Measurements from ENCODE around the gene FBXL14. TPM values are rescaled to one million over a fixed set of nuclear protein-coding genes. Genes with fewer than 3 reads are reported as not detected.

FBXL14 gene
- total and polyA plus RNA-seq, 9 of the 15 experiments (the other 6 are each of a cell fraction or from before 2014, with no cell fraction given) = 0.13 to 9.8 (median 3.3) TPM

DNA sequence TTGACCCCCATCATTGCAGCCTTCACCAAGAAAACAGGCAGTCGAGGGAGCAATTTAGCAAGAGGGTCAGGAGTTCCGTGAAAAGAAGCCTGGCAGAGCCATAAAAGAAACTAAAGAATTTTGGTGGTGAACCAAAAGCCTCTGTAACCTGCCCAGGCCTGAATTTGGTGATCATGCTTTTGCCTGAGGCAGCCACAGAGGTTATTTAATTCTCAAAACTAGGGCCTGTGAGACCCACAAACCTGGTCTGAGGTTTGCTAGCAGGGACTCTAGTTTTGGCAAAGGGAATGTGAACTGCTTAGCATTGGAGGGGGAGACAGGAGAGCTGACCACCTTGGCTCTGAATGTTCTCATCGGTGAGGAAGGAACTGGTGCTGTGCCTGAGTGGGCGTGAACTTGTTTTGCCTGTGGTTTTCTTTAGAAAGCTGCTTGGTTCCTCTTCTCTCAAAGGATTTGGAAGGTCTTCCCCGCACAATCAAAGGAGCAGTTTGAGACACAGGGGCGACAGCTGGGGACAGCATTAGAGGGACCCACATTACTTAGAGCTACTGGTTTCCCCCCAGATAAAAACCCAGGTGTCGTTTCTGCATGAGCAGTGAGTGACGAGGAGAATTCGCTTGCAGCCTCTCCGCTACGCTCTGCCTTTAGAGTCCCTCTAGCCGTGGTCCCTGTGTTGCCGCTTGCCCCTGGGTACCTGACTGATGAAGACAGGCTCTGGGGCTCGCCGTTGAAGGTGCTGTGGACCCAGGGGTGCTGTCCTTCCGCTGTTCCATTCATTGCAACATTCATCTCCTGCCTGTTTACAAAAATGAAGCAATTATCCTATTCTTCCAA lies 22.1 kb upstream of the FBXL14 start:
- in situ Hi-C loops (cut with MboI) = no loop called here
- ATAC-seq (no peak), DNase-seq (ENCODE audit: extremely low read depth in 1 of 4, low spot score in 3 of 4) (no peak), FAIRE-seq (no peak)
- intact Hi-C loops (cut with micrococcal nuclease) = no loop called here
- WGBS (ENCODE audit: insufficient coverage, low coverage, missing lambda C conversion rate) = 64% methylated on average over 14 of the region's 16 CpGs
- no peaks in the 10 kb centered on the region for H3K79me2 ChIP-seq (ENCODE audit: control insufficient read depth, insufficient read depth, low read length)
- CTCF ChIA-PET (ENCODE audit: low intra/inter-chr PET ratio) = no interaction called here
- no peaks in the 10 kb centered on the region for H3K36me3 ChIP-seq (ENCODE audit: control insufficient read depth, insufficient read depth, low read length)
- H4K20me1 ChIP-seq (replicated peaks; ENCODE audit: control insufficient read depth, insufficient read depth, low read length) = no peaks in the 10 kb centered on the region
- H3K4me2 ChIP-seq (ENCODE audit: insufficient read depth, low read length) = no peak overlapping the region; the same call in 1 of the 2 replicates
- no TSS peak for BruUV-seq (replicated peaks)
- no peak overlapping the region for H3K27ac ChIP-seq (ENCODE audit: extremely low read depth, low read depth, low read length)
- H2AFZ ChIP-seq (ENCODE audit: low read depth, low read length) = 0 out of 2 replicates have a peak overlapping the region, but pooled peaks have one; percentile 7
- H3K4me3 ChIP-seq = no peak overlapping the region
- H3K9ac ChIP-seq (ENCODE audit: insufficient read depth in 1 of 2, low read depth in 2 of 2, low read length in 2 of 2) = peak overlapping the region in 1 of 2 experiments; percentile 47; a peak in 2 of 4 replicates
- no peak for TF ChIP-seq YBX1 (IDR thresholded peaks at IDR 0.05)
- TF ChIP-seq RBM25 (IDR thresholded peaks at IDR 0.05; ENCODE audit: low read depth, low read length, severe bottlenecking) = peak; percentile 38
- no peaks in the 10 kb centered on the region for H3K27me3 ChIP-seq (ENCODE audit: control insufficient read depth in 2 of 2, insufficient read depth in 2 of 2, low read length in 2 of 2)
- POLR2A ChIA-PET = no interaction called here
- H3K4me1 ChIP-seq (replicated peaks in 1 of 2; ENCODE audit: control insufficient read depth in 2 of 2, insufficient read depth in 2 of 2, low read length in 2 of 2) = peaks cover 28 to 47% of the 10 kb centered on the region in 2 experiments
- H3K9me1 ChIP-seq (ENCODE audit: control insufficient read depth, insufficient read depth, low read length) = no peaks in the 10 kb centered on the region
- H3K9me3 ChIP-seq (replicated peaks; ENCODE audit: control insufficient read depth, insufficient read depth, low read depth, low read length) = no peaks in the 10 kb centered on the region

DNA sequence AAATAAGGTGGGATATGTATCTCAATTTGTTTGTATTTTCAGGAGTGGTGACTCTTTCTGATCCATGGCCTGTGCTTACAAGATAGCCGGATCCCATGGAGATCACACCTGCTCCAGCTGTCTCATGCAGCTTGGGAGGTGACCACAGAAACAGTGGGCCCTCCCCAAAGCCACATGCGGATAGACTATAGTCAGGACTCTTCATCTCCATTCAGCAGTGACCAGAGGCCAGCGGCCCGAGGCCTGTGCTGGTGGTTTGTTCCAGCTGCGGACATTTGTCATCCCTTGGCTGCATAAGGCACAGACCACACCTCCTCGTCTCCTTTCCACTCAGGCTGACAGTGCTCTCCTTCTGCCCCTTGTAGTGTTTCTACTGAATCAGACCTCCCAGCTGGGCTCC lies 20.0 kb upstream of the FBXL14 start:
- Histone ChIP-seq H3K4me3 (no peak overlapping the region), H3K27ac (ENCODE audit: extremely low read depth, low read depth, low read length) (peak overlapping the region; percentile 35), H3K9ac (ENCODE audit: insufficient read depth in 1 of 2, low read depth in 2 of 2, low read length in 2 of 2) (no peak overlapping the region), H3K4me2 (ENCODE audit: insufficient read depth, low read length) (peak overlapping the region; percentile 41; the same call in 1 of the 2 replicates), H3K9me1 (ENCODE audit: control insufficient read depth, insufficient read depth, low read length) (no peaks in the 10 kb centered on the region), H3K4me1 (replicated peaks in 1 of 2; ENCODE audit: control insufficient read depth in 2 of 2, insufficient read depth in 2 of 2, low read length in 2 of 2) (peaks cover 21 to 37% of the 10 kb centered on the region in 2 experiments), H3K9me3 (replicated peaks; ENCODE audit: control insufficient read depth, insufficient read depth, low read depth, low read length) (no peaks in the 10 kb centered on the region), H3K36me3 (ENCODE audit: control insufficient read depth, insufficient read depth, low read length) (no peaks in the 10 kb centered on the region), H3K27me3 (ENCODE audit: control insufficient read depth in 2 of 2, insufficient read depth in 2 of 2, low read length in 2 of 2) (no peaks in the 10 kb centered on the region), H2AFZ (ENCODE audit: low read depth, low read length) (peak overlapping the region; percentile 86), H4K20me1 (replicated peaks; ENCODE audit: control insufficient read depth, insufficient read depth, low read length) (no peaks in the 10 kb centered on the region), H3K79me2 (ENCODE audit: control insufficient read depth, insufficient read depth, low read length) (no peaks in the 10 kb centered on the region)
- CTCF ChIA-PET (ENCODE audit: low intra/inter-chr PET ratio) = no interaction called here
- in situ Hi-C loops (cut with MboI) (no loop called here), intact Hi-C loops (cut with micrococcal nuclease) (no loop called here)
- no TSS peak for BruUV-seq (replicated peaks)
- peak; percentile 72 for ATAC-seq
- DNase-seq (ENCODE audit: extremely low read depth in 1 of 4, low spot score in 3 of 4) = peak; percentile 60 to 68 (median 60)
- POLR2A ChIA-PET = no interaction called here
- WGBS (ENCODE audit: insufficient coverage, low coverage, missing lambda C conversion rate) = 19% methylated on average over 6 of the region's 6 CpGs
- FAIRE-seq = no peak
- no peak for TF ChIP-seq ZEB2 (IDR thresholded peaks at IDR 0.05)
- TF ChIP-seq JUN (IDR thresholded peaks at IDR 0.05; ENCODE audit: borderline replicate concordance, low read depth, low read length) = no peak
- no peak for TF ChIP-seq JUN (CRISPR knock-in tag; IDR thresholded peaks at IDR 0.05; ENCODE audit: borderline replicate concordance)
- TF ChIP-seq CHD1 (IDR thresholded peaks at IDR 0.05; ENCODE audit: low read length) = no peak
- TF ChIP-seq HLTF (IDR thresholded peaks at IDR 0.05) = no peak
- TF ChIP-seq ZNF175 (CRISPR knock-in tag; IDR thresholded peaks at IDR 0.05; ENCODE audit: low read depth) = no peak
- no peak for TF ChIP-seq XRCC3 (IDR thresholded peaks at IDR 0.05)
- TF ChIP-seq RFX5 (IDR thresholded peaks at IDR 0.05; ENCODE audit: low read depth, low read length) = no peak
- no peak for TF ChIP-seq POU5F1 (IDR thresholded peaks at IDR 0.05; ENCODE audit: borderline replicate concordance, low read depth, low read length, partially characterized antibody)
- TF ChIP-seq, protein P1, sequence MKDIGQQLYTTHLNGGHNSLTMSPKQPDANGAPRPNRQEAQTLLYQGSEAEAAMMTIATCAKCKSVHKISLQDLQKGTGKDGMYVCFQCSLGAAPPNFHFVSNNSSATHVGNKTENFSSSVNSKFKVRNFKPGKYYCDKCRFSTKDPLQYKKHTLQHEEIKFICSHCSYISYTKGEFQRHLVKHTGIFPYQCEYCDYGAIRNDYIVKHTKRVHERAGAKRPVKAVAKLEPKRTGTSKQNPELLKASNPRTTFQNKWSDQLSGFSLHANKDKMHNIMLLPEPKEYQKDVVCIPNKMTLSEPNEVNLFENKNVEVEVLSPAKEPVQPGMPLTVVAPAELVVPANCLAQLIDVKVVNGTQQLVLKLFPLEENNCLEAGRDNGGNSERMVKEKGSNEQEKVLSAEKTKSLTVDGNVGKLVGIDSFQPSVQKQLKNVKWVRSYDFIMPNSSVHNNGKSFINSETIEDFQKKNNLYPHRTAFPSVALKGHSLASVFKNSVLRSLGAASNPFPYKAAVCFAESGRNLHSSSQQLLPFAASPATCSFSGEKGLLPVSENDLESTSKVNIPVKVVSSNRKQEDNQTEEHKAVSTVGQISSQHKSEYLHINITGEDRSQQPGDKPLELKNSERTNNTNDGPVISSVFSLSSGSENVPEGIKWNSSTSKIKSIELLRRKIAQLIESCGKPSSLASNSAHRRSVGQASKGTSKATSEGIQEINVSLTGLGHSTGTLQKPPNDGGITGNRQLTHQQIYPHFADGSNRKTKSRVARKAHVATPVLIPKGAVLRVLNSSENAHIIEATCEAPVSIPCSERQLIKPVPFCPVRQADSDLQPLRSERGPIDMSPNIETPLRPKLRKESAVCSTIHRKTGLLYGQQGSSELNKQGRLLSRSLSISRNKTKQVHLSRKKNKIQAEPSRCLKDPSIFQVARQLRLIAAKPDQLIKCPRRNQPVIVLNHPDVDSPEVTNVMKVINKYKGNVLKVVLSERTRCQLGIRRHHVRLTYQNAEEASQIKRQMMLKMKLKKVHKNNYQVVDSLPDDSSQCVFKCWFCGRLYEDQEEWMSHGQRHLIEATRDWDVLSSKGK (CRISPR knock-in tag; IDR thresholded peaks at IDR 0.05) = no peak
- TF ChIP-seq TFAM (CRISPR knock-in tag; conservative IDR thresholded peaks at IDR 0.05) = no peak
